GM18867 (cell line): ENCODE data around the gene KAT6B.

Experiments
- ATAC-seq: cut with Tn5 transposase; IDR thresholded peaks from one replicate; pipeline ENCODE4 v1.9.1; 2021; ENCODE audit warnings: mild to moderate bottlenecking, moderate library complexity; ENCODE audit not compliant: unreplicated experiment

The KAT6B gene

GRCh38 chr10:75058161-75058560, 231.8 kb downstream of the KAT6B start:
- no peak for ATAC-seq

DNA sequence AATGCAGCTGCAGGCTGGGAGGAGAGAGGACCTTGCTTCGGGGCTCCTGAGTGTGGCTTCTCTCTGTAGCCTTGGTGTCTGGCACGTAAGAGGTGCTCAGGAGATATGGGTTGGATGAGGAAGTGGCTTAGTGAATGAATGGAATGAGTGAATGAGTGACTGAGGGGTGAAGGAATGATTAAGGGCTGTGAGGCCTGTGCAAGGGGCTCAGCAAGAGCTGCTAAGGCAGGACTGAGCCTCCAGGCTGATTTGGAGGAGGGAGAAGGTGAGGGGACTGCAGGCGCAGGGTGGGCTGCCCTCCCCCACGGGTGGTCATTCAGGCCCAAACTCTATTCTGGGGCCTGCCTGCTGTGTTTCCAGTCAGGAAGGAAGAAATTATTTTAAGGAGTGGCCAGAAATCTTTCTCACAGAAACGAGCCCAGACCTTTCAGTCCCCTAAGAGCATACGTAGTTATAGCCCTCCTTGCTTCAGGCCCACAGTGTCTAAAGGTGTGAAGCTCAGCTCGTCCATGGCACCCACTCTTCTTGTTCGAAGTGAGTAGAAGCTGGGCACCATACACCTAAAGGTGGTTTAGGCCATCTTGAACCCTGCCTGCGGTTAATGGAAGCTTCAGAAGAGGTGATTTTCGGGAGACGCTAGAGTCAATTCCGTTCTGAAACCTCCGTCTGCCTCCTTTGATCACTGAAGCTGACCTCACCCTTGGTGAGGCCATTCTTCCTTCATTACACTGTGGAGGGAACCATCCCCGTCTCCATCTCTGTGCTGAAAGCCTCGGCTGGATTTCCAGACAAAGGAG, 235.5 kb downstream of the KAT6B start:
- no peak for ATAC-seq

- ATAC-seq = no peak
These were observed 236.3 kb downstream of the KAT6B start for GRCh38 chr10:75062506-75063299.

DNA sequence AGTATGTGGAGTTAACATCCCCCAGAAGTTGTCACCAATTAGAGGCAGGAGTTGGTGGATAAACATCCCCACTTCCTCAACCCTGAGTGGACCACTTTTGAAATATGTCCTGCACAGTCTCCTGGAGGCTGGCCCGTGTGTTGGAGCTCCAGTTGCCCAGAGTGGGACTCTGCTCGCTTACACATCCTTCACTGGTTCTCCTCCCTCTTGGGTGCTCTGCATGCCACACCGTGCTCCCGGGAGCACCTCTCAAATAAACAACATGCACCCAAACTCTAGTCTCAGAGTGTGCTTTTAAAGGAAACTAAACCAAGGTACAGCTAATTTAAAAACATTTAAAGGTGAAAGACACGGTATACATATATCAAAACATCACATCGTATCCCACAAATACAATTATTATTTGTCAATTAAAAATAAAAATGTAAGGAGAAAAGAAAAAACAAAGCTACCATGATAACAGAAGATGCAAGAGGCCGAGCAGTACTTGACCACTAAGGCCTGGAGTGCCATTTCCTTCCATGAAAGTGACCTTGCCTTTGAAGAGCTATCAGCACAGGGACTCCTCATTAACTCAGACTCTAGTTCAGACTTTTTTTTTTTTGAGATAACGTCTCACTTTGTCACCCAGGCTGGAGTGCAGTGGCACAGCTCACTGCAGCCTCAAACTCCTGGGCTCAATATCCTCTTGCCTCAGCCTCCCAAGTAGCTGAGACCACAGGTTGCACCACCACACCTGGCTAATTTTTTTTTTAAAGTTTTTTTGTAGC, 237.2 kb downstream of the KAT6B start:
- ATAC-seq = no peak

DNA sequence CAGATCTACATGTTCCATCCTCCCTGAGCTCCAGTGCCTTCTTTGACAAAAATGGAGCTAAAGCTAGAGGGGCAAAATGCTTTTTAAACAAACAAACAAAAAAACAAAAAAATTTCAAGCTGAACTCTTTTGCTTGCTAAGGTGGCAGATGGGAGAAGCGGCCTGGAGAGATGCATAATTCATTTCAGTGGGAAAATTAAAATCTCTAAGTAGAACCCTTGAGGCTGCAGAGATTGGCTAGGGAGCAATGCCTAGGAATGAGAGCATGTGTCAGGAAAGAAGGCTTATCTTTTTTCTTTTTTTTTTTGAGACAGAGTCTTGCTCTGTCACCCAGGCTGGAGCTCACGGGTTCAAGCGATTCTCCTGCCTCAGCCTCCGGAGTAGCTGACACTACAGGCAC, 238.7 kb downstream of the KAT6B start:
- ATAC-seq = no peak

- ATAC-seq = no peak
These were observed 239.9 kb downstream of the KAT6B start for GRCh38 chr10:75066271-75066670.

DNA sequence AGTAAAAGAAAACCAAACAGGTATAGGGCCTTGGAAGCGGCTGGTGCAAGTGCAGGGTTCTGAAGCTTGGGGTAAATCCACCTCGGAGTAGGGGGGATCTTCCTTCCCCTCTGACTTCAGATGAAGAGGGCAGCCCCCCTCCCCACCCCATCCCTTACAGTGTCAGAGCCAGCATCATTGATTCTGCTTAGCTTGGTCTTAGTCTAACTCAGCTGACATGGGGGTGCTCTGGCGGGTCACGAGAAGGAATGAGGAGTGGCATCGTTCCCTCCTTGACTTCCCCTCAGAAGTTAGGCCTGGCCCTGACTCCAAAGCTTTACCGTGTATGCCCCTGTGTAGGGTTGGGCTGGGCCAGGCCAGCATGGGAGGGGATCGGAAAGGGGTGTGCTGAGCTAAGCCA, 240.9 kb downstream of the KAT6B start:
- no peak for ATAC-seq

DNA sequence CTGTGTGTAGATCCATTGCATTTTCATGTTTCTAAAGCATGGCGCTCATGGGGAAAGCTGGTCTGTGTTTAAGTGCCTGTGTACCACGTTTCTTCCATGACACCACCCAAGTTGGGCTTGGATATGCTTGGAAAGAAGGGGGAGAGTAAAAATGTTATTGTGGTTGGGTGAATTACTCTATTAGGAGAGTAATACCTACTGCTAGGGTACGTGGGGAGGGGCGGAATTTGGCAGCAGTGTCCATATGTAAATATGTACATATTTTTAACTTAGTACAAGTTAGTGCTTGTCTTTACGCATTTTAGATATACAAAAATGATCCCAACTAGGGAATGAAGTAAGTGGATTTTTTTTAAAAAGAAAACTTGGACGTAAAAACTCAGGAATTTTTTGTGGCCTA, 242.1 kb downstream of the KAT6B start:
- ATAC-seq = no peak

GRCh38 chr10:75070476-75070875, 244.1 kb downstream of the KAT6B start:
- ATAC-seq = no peak

- ATAC-seq = no peak
These were observed 244.6 kb downstream of the KAT6B start for GRCh38 chr10:75070961-75071428.

GRCh38 chr10:75071756-75072155, 245.4 kb downstream of the KAT6B start:
- ATAC-seq = no peak

GRCh38 chr10:75072727-75073126, 246.3 kb downstream of the KAT6B start:
- ATAC-seq = no peak

- ATAC-seq = no peak
These were observed 247.0 kb downstream of the KAT6B start for GRCh38 chr10:75073442-75073841.

DNA sequence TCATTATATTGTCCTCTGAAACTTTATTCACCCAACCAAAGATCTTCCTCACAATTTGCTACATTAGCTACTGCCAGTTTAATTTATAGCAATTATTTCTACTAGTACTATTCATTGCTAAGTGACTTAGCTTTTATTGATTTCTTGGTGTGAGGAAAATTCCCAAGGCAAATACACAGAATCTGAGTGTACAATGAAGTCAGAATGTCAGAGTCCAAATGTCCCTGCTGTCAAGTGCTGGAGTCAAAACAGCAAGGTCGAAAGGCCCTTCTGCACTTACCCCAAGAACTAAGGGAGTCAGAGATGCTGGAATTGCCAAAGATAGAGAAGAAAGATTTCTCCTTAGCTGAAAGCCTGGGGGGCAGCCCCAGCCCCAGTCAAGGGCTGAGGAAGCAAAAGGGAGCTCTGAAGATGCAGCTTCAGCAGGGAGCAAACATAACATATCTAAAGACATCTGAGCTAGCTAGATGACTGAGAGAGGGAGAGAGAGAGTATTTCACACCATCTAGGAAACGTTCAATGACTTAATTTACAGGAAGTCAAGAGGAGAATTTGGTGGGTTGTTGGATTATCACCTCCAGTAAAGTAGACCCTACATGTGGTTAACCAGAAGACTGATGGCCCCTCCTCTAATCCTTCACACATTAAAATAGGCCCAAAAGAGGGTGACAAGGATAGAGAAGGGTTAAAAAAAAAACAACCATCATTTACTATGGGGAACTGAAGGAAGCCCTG, 248.5 kb downstream of the KAT6B start:
- ATAC-seq = no peak

DNA sequence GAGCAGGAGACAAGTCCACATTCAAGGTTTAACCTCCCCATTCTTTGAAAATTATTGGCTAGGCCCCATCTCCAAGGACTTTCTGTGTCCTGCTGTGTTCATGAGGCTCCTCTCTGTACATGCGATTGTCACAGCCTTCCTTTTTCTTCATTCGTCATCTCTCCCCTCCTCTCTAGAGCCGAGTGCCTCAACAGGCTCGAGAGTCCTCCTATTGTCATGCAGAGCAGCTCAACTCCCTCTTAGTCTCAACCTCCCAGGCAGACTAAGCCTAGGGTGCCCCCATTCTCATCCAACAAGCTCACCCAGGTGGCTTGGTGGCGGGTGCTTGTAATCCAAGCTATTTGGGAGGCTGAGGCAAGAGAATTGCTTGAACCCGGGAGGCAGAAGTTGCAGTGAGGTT, 249.9 kb downstream of the KAT6B start:
- ATAC-seq = no peak

GRCh38 chr10:75079436-75080083, 253.2 kb downstream of the KAT6B start:
- no peak for ATAC-seq

DNA sequence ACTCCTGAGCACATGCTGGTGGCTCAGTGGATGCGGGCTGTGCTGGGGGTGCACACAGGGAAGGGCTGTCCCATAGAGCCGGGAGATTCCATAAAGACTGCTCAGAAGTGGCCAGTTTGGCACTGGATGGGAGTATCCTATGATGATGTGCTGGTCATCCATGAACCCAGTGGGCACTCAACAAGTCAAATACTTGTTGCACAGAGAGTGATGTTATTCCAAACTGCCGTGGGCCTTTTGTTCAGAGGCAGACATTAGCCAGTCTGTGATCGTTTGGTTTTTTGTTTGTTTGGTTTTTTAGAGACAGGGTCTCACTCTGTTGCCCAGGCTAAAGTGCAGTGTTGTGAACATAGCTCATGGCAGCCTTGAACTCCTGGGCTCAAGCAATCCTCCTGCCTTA, 254.2 kb downstream of the KAT6B start:
- ATAC-seq = no peak

DNA sequence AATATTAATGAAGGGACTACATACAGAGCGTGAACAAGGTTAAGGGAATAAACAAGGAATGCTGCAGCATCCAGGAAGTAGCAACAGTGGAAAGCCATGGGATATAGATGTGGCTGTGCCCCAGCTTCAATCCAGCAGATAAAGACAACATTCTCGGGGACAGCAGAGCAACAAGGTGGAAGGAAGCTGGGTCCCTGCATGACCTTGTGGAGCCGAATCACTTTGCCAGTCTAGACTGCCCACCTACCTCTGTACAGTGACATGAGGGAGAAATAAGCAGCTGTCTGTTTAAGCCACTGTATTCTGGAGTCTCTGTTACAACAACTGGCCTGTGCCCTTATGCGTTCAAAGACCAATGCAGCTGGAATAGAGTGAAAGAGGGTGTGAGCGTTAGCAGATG, 255.0 kb downstream of the KAT6B start:
- ATAC-seq = no peak
